PC-3 (cell line): ENCODE results near the gene DPF1. TPM values are rescaled to one million over a fixed set of nuclear protein-coding genes. Genes with fewer than 3 reads are reported as not detected.

Experiments used
- ATAC-seq: fragments of 200-7000 bp; cut with Tn5 transposase; 2 replicates; pipeline ENCODE4 v1.9.1; 2020; ENCODE audit warnings: mild to moderate bottlenecking, moderate library complexity
- BruUV-seq: library from RNA; stranded (reverse); fragments of 400-500 nt; replicated peaks from 2 replicates; lab custom pipeline; 2021; lab: Mats Ljungman, UMichigan
- CTCF ChIA-PET: fragments of 300-600 bp; sonication (Branson Sonifier 250); formaldehyde crosslinking; loops from one replicate; lab custom pipeline; 2022; ENCODE audit warnings: antibody characterized with exemption; lab: Charles Lee
- POLR2A ChIA-PET: fragments of 300-600 bp; sonication (Branson Sonifier 250); formaldehyde crosslinking; loops from one replicate; lab custom pipeline; 2022; ENCODE audit warnings: antibody characterized with exemption; ENCODE audit not compliant: unreplicated experiment; lab: Charles Lee
- DNase-seq: peaks from one replicate; pipeline ENCODE4 v3.0.0-alpha.2; 2015
- H2AFZ ChIP-seq: fragments of 300-600 bp; sonication (generic); 2 replicates; pipeline ENCODE4 v1.6.0; 2016; ENCODE audit warnings: antibody characterized with exemption, low read length
- H3F3A ChIP-seq: fragments of 300-600 bp; sonication (generic); one replicate; pipeline ENCODE4 v1.6.0; 2017; ENCODE audit warnings: antibody characterized with exemption, low read length, control low read depth, mild to moderate bottlenecking; ENCODE audit not compliant: unreplicated experiment
- H3K27ac ChIP-seq: fragments of 300-600 bp; sonication (generic); 2 replicates; pipeline ENCODE4 v1.5.1; 2016; ENCODE audit warnings: mild to moderate bottlenecking, low read length
- H3K27me3 ChIP-seq: fragments of 300-600 bp; sonication (generic); 2 replicates; pipeline ENCODE4 v1.6.1; 2016; ENCODE audit warnings: low read length, mixed read lengths
- H3K36me3 ChIP-seq: fragments of 300-600 bp; sonication (generic); 2 replicates; pipeline ENCODE4 v1.6.1; 2016; ENCODE audit warnings: low read depth, mixed run types, low read length, mixed read lengths
- H3K4me1 ChIP-seq: fragments of 300-600 bp; sonication (generic); 2 replicates; pipeline ENCODE4 v1.5.1; 2016; ENCODE audit warnings: low read length; ENCODE audit not compliant: insufficient read depth
- H3K4me2 ChIP-seq: fragments of 300-600 bp; sonication (generic); 2 replicates; pipeline ENCODE4 v1.6.0; 2016; ENCODE audit warnings: low read length
- H3K4me3 ChIP-seq: fragments of 300-600 bp; sonication (generic); 2 replicates; pipeline ENCODE4 v1.5.1; 2016; ENCODE audit warnings: mild to moderate bottlenecking, low read length, mixed read lengths
- H3K79me2 ChIP-seq: fragments of 300-600 bp; sonication (generic); 2 replicates; pipeline ENCODE4 v1.6.1; 2017; ENCODE audit warnings: low read length, mixed read lengths
- H3K9ac ChIP-seq: fragments of 300-600 bp; sonication (generic); 2 replicates; pipeline ENCODE4 v1.6.0; 2016; ENCODE audit warnings: mild to moderate bottlenecking, low read length
- H3K9me2 ChIP-seq: fragments of 300-600 bp; sonication (generic); replicated peaks from 2 replicates; pipeline ENCODE4 v1.6.1; 2016; ENCODE audit warnings: mixed run types, low read length, mixed read lengths
- H3K9me3 ChIP-seq: fragments of 300-600 bp; sonication (generic); 2 replicates; pipeline ENCODE4 v1.6.1; 2016; ENCODE audit warnings: low read length, mixed read lengths
- H4K20me1 ChIP-seq: fragments of 300-600 bp; sonication (generic); 2 replicates; pipeline ENCODE4 v1.6.1; 2016; ENCODE audit warnings: low read length, mixed read lengths
- CTCF ChIP-seq: fragments of 300-600 bp; sonication (generic); conservative IDR thresholded peaks from 2 replicates; pipeline ENCODE4 v1.5.1; 2017; ENCODE audit warnings: antibody characterized with exemption, low read depth, mild to moderate bottlenecking, low read length
- EZH2 ChIP-seq: fragments of 300-600 bp; sonication (generic); IDR thresholded peaks from one replicate; pipeline ENCODE4 v1.6.1; 2017; ENCODE audit warnings: antibody characterized with exemption, mild to moderate bottlenecking, low read length; ENCODE audit not compliant: unreplicated experiment
- EZH2phosphoT487 ChIP-seq: fragments of 300-600 bp; sonication (generic); IDR thresholded peaks from 2 replicates; pipeline ENCODE4 v1.6.1; 2018; ENCODE audit warnings: mild to moderate bottlenecking, antibody characterized with exemption, low read length, borderline replicate concordance
- intact Hi-C: fragments of 100-400 bp; cut with micrococcal nuclease; formaldehyde crosslinking; loops from 2 replicates; pipeline ENCODE4 v1.9.0; 2023
- total RNA-seq: library from RNA; depleted of rRNA; stranded (reverse); fragments of >200 nt; gene quantifications from 2 replicates; pipeline ENCODE4 v1.2.3, GENCODE V29; 2014

The DPF1 gene
- total RNA-seq, 1 experiment from 2014 or later: 8.1 TPM

GRCh38 chr19:38239816-38240215 lies 15.8 kb upstream of the DPF1 start:
- intact Hi-C loops: loop anchor here (10.0 kb wide), 1 partner anchor 55 kb away; no protein-coding TSS in a partner anchor
- Histone ChIP-seq H3K27ac (no peak overlapping the region), H3K9me2 (no peaks in the 10 kb centered on the region), H3K9ac (no peak overlapping the region), H3F3A (no peaks in the 10 kb centered on the region), H3K4me3 (no peak overlapping the region), H3K4me1 (no peaks in the 10 kb centered on the region), H2AFZ (no peak overlapping the region), H3K36me3 (no peaks in the 10 kb centered on the region), H3K79me2 (no peaks in the 10 kb centered on the region), H3K9me3 (no peaks in the 10 kb centered on the region), H3K4me2 (no peak overlapping the region), H4K20me1 (no peaks in the 10 kb centered on the region), H3K27me3 (no peaks in the 10 kb centered on the region)
- no peak for ATAC-seq
- POLR2A ChIA-PET: no interaction called here
- DNase-seq: no peak
- TF ChIP-seq EZH2phosphoT487: no peak
- TF ChIP-seq EZH2: no peak
- TF ChIP-seq CTCF: no peak
- CTCF ChIA-PET: no interaction called here
- BruUV-seq: no TSS peak

DNA sequence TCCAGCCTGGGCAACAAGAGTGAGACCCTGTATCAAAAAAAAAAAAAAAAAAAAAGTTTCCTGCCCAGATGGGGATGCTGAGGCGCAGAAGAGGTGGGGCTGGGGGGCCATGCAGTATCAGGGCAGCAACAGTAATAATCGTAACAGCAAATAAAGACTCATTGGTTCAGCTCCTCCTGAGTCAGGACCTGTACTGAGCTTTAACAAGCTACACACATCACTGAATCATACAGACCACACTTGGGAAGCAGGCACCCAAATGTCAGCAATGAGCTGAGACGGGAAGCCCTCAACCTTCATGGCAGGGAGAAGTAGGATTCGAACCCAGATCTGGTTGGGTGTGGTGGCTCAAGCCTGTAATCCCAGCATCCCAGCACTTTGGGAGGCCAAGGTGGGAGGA lies 10.6 kb upstream of the DPF1 start:
- DNase-seq (peak; percentile 30), ATAC-seq (peak; percentile 54)
- no peaks in the 10 kb centered on the region for H3K79me2 ChIP-seq
- no peaks in the 10 kb centered on the region for H3K9me3 ChIP-seq
- H3K27ac ChIP-seq: no peak overlapping the region
- TF ChIP-seq EZH2phosphoT487: no peak
- BruUV-seq: no TSS peak
- H3F3A ChIP-seq: no peaks in the 10 kb centered on the region
- H3K36me3 ChIP-seq: no peaks in the 10 kb centered on the region
- no peak overlapping the region for H3K4me2 ChIP-seq
- intact Hi-C loops: no loop called here
- H3K9ac ChIP-seq: no peak overlapping the region
- no peak overlapping the region for H2AFZ ChIP-seq
- H3K9me2 ChIP-seq: no peaks in the 10 kb centered on the region
- no peaks in the 10 kb centered on the region for H4K20me1 ChIP-seq
- no peak overlapping the region for H3K4me3 ChIP-seq
- CTCF ChIA-PET: interaction anchor here (0.8 to 1.1 kb wide), 5 partner anchors 9 to 332 kb away, joined by 3 to 9 read pairs (median 6); no protein-coding TSS in a partner anchor
- no peaks in the 10 kb centered on the region for H3K27me3 ChIP-seq
- POLR2A ChIA-PET: interaction anchor here (0.5 to 0.6 kb wide), 2 partner anchors 96 to 100 kb away, joined by 3 to 6 read pairs; no protein-coding TSS in a partner anchor
- no peaks in the 10 kb centered on the region for H3K4me1 ChIP-seq

GRCh38 chr19:38233740-38234251 lies 9.8 kb upstream of the DPF1 start:
- intact Hi-C loops: no loop called here
- Histone ChIP-seq H3F3A (no peaks in the 10 kb centered on the region), H3K27ac (no peak overlapping the region), H3K4me3 (no peak overlapping the region), H3K4me1 (no peaks in the 10 kb centered on the region), H3K79me2 (no peaks in the 10 kb centered on the region), H3K36me3 (no peaks in the 10 kb centered on the region), H3K4me2 (no peak overlapping the region), H3K9me3 (no peaks in the 10 kb centered on the region), H3K27me3 (0 out of 2 replicates have a peak, but pooled peaks cover 2% of the 10 kb centered on the region), H3K9me2 (no peaks in the 10 kb centered on the region), H2AFZ (peak overlapping the region; percentile 83), H3K9ac (no peak overlapping the region), H4K20me1 (no peaks in the 10 kb centered on the region)
- ATAC-seq: peak; percentile 75
- ChIA-PET POLR2A (interaction anchor here (0.6 kb wide), 1 partner anchor 101 kb away, joined by 6 read pairs; no protein-coding TSS in a partner anchor), CTCF (no interaction called here)
- BruUV-seq: no TSS peak
- peak; percentile 84 for DNase-seq
- no peak for TF ChIP-seq EZH2
- no peak for TF ChIP-seq EZH2phosphoT487
- TF ChIP-seq CTCF: peak; percentile 85
